ENCODE measurements around the gene NLN. TPM values are rescaled to one million over a fixed set of nuclear protein-coding genes. Genes with fewer than 3 reads are reported as not detected.

Gene NLN
- total and polyA plus RNA-seq, 2 of the 13 experiments (the other 11 are each of a cell fraction or from before 2014, with no cell fraction given), result 11.9 to 36.7 TPM

Other genes with a start within 250 kb of the NLN start
- 0.93 and 3.1 TPM in 2 replicates for gene ADAMTS6, start 240.3 kb upstream of the NLN start, total RNA-seq (2016; rRNA removed; fragmentation: Illumina TruSeq; extraction: Trizol)
- 7.3 and 8.2 TPM in 2 replicates for gene ADAMTS6, start 240.3 kb upstream of the NLN start, polyA plus RNA-seq (2011; rRNA removed)
- 54.4 and 75.0 TPM in 2 replicates for gene CENPK, start 159.0 kb upstream of the NLN start, total RNA-seq (2016; rRNA removed; fragmentation: Illumina TruSeq; extraction: Trizol)
- gene CENPK, start 159.0 kb upstream of the NLN start, polyA plus RNA-seq (2011; rRNA removed), result 7.9 and 14.3 TPM in 2 replicates
- 44.3 and 60.8 TPM in 2 replicates for gene PPWD1, start 158.9 kb upstream of the NLN start, total RNA-seq (2016; rRNA removed; fragmentation: Illumina TruSeq; extraction: Trizol)
- gene PPWD1, start 158.9 kb upstream of the NLN start, polyA plus RNA-seq (2011; rRNA removed), result 7.4 and 7.9 TPM in 2 replicates
- 11.4 and 14.7 TPM in 2 replicates for gene TRIM23, start 97.9 kb upstream of the NLN start, total RNA-seq (2016; rRNA removed; fragmentation: Illumina TruSeq; extraction: Trizol)
- gene TRIM23, start 97.9 kb upstream of the NLN start, polyA plus RNA-seq (2011; rRNA removed), result 4.6 and 5.2 TPM in 2 replicates
- gene SHLD3, start 97.2 kb upstream of the NLN start, total RNA-seq (2016; rRNA removed; fragmentation: Illumina TruSeq; extraction: Trizol), result 6.8 and 8.1 TPM in 2 replicates
- gene SHLD3, start 97.2 kb upstream of the NLN start, polyA plus RNA-seq (2011; rRNA removed), result 3.2 and 3.6 TPM in 2 replicates
- 19.6 and 24.3 TPM in 2 replicates for gene TRAPPC13, start 97.2 kb upstream of the NLN start, total RNA-seq (2016; rRNA removed; fragmentation: Illumina TruSeq; extraction: Trizol)
- 8.4 and 10.1 TPM in 2 replicates for gene TRAPPC13, start 97.2 kb upstream of the NLN start, polyA plus RNA-seq (2011; rRNA removed)
- 11.2 and 13.9 TPM in 2 replicates for gene SGTB, start 96 bp upstream of the NLN start, total RNA-seq (2016; rRNA removed; fragmentation: Illumina TruSeq; extraction: Trizol)
- 3.3 and 5.2 TPM in 2 replicates for gene SGTB, start 96 bp upstream of the NLN start, polyA plus RNA-seq (2011; rRNA removed)
- gene ERBIN, start 204.4 kb downstream of the NLN start, total RNA-seq (2016; rRNA removed; fragmentation: Illumina TruSeq; extraction: Trizol), result 41.7 and 54.8 TPM in 2 replicates
- gene ERBIN, start 204.4 kb downstream of the NLN start, polyA plus RNA-seq (2011; rRNA removed), result 12.5 and 14.4 TPM in 2 replicates

Measured in HepG2 (cell line).